Right lobe of liver (tissue), 6 donors: ENCODE measurements around the gene ANKS6. TPM values are rescaled to one million over a fixed set of nuclear protein-coding genes. Genes with fewer than 3 reads are reported as not detected.

Source experiments
- ATAC-seq, 4 donors: fragments of 200-7000 bp; cut with Tn5 transposase; one replicate each; pipeline ENCODE4 v1.9.1; 2020; ENCODE audit warnings: mild to moderate bottlenecking in 4 of 4, moderate library complexity in 4 of 4
- DNase-seq, 3 donors: peaks; one replicate each; pipeline ENCODE4 v3.0.0-alpha.2; 2020
- H3K27ac ChIP-seq, 3 donors: fragments of 200-600 bp; one replicate each; pipeline ENCODE4 v1.8.0; 2022
- H3K27me3 ChIP-seq, 2 donors: fragments of 200-600 bp; one replicate each; pipeline ENCODE4 v1.8.0; 2022
- H3K36me3 ChIP-seq, 4 donors: fragments of 200-600 bp; sonication (generic) in 1 of 4; one replicate each; pipeline versions ENCODE4 v1.5.1 to v1.8.0; 2017 to 2022; ENCODE audit warnings: control low read depth in 1 of 4
- H3K4me1 ChIP-seq, 4 donors: fragments of 200-600 bp; sonication (generic) in 1 of 4; one replicate each; pipeline versions ENCODE4 v1.5.1 to v1.8.0; 2017 to 2022; ENCODE audit warnings: control low read depth in 1 of 4
- H3K4me3 ChIP-seq, 3 donors: fragments of 200-600 bp; one replicate each; pipeline ENCODE4 v1.8.0; 2022
- H3K9me3 ChIP-seq, 4 donors: fragments of 200-600 bp; sonication (generic) in 1 of 4; one replicate each; pipeline versions ENCODE4 v1.5.1 to v1.8.0; 2017 to 2022; ENCODE audit warnings: control low read depth in 1 of 4
- CTCF ChIP-seq, 4 donors: fragments of 200-600 bp in 3 of 4; fragments of 450-650 bp in 1 of 4; IDR thresholded peaks; one replicate each; pipeline versions ENCODE4 v1.5.1 to v1.8.0; 2016 to 2022; ENCODE audit warnings: antibody characterized with exemption in 4 of 4, mild to moderate bottlenecking in 2 of 4
- POLR2A ChIP-seq: fragments of 450-650 bp; IDR thresholded peaks from one replicate; pipeline ENCODE4 v1.6.1; 2017; ENCODE audit warnings: antibody characterized with exemption, mild to moderate bottlenecking
- WGBS: methylation state at CpG from one replicate; pipeline ENCODE4 v1.1.6; 2018; ENCODE audit warnings: low coverage, low lambda C conversion rate; ENCODE audit not compliant: insufficient coverage; ENCODE audit errors: missing lambda C conversion rate; 5-methylcytosine and 5-hydroxymethylcytosine counted together
- intact Hi-C, 2 donors: fragments of 100-400 bp; cut with DNase I; formaldehyde crosslinking; loops; one replicate each; pipeline versions ENCODE4 v1.11.2 to v1.14.1; 2022
- total RNA-seq, 6 experiments: library from RNA; depleted of rRNA in 2 of 6; stranded (reverse); fragments of >200 nt in 2 of 6; fragmentation: NEBNext Ultra II Directional in 3 of 6; extraction: Animal tissue kit (Norgen Biotek cat#: 25700) in 3 of 6; gene quantifications; one replicate each; pipeline versions ENCODE4 v1.1.0 to v1.2.4, GENCODE V29; 2016 to 2023
- donor health status: DM: no; HTN: yes; CAD: no.
- donor health status: DM: no; HTN: no; CAD: no.
- donor health status: DM: no; HTN: no; CAD: no.
- donor health status: DM: no; HTN: yes; CAD: no.
- donor health status: DM: no; HTN: yes; CAD: no.

Gene ANKS6
- total RNA-seq, 6 experiments from 2014 or later, result 3.7 to 7.9 (median 4.7) TPM

GRCh38 chr9:98829766-98830165 lies 33.4 kb upstream of the ANKS6 start:
- no peak for DNase-seq
- Histone ChIP-seq H3K4me3 (no peak overlapping the region), H3K9me3 (no peaks in the 10 kb centered on the region), H3K27me3 (no peaks in the 10 kb centered on the region), H3K27ac (no peak overlapping the region), H3K36me3 (no peaks in the 10 kb centered on the region), H3K4me1 (no peaks in the 10 kb centered on the region)
- TF ChIP-seq CTCF (IDR thresholded peaks at IDR 0.05), result no peak
- no peak for TF ChIP-seq POLR2A
- no peak for ATAC-seq
- WGBS, result 48% methylated on average over 5 of the region's 5 CpGs
- intact Hi-C loops, result no loop called here

- Histone ChIP-seq H3K27me3 (no peaks in the 10 kb centered on the region), H3K4me3 (no peak overlapping the region), H3K27ac (no peak overlapping the region), H3K4me1 (no peaks in the 10 kb centered on the region), H3K9me3 (no peaks in the 10 kb centered on the region), H3K36me3 (no peaks in the 10 kb centered on the region)
- intact Hi-C loops, result no loop called here
- no peak for ATAC-seq
- TF ChIP-seq POLR2A (no peak), CTCF (IDR thresholded peaks at IDR 0.05) (no peak)
- DNase-seq, result no peak
- 90% methylated on average over 2 of the region's 20 CpGs for WGBS
Observed at GRCh38 chr9:98826716-98827115, 30.4 kb upstream of the ANKS6 start.

GRCh38 chr9:98825414-98825813 lies 29.1 kb upstream of the ANKS6 start:
- TF ChIP-seq POLR2A (no peak), CTCF (IDR thresholded peaks at IDR 0.05) (no peak)
- DNase-seq (no peak), ATAC-seq (no peak)
- intact Hi-C loops, result no loop called here
- H3K27me3 ChIP-seq, result no peaks in the 10 kb centered on the region
- H3K9me3 ChIP-seq, result no peaks in the 10 kb centered on the region
- WGBS, result 77% methylated on average over 3 of the region's 3 CpGs
- no peaks in the 10 kb centered on the region for H3K36me3 ChIP-seq
- H3K27ac ChIP-seq, result no peak overlapping the region
- H3K4me1 ChIP-seq, result no peaks in the 10 kb centered on the region
- H3K4me3 ChIP-seq, result no peak overlapping the region

- DNase-seq (no peak), ATAC-seq (no peak)
- H3K27me3 ChIP-seq, result no peaks in the 10 kb centered on the region
- WGBS, result no CpG with 5 or more reads among the region's 3 CpGs
- no peaks in the 10 kb centered on the region for H3K9me3 ChIP-seq
- no peak overlapping the region for H3K27ac ChIP-seq
- no peak for TF ChIP-seq POLR2A
- no peak overlapping the region for H3K4me3 ChIP-seq
- H3K4me1 ChIP-seq, result no peaks in the 10 kb centered on the region
- no peaks in the 10 kb centered on the region for H3K36me3 ChIP-seq
- intact Hi-C loops, result no loop called here
Observed at GRCh38 chr9:98823666-98824334, 27.4 kb upstream of the ANKS6 start.

DNA sequence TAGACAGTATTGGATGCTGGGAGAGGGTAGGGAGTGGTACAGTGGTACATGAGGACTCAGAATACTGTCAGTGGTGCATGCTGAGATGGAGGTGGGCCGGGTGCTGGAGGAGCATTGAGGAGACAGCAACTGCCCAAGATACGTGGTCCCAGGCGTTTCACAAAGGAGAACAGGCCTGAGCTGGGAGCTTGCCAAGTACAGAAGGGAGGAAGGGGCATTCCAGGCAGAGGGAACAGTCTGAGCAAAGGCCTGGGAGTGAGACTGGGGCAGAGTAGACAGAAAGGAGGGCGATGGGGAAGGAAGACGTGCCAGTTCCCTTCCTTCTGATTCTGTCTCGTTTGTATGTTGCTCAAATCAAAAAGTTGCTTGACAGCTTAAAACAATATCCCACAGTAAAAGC lies 26.3 kb upstream of the ANKS6 start:
- intact Hi-C loops, result no loop called here
- no peaks in the 10 kb centered on the region for H3K4me1 ChIP-seq
- H3K9me3 ChIP-seq, result no peaks in the 10 kb centered on the region
- no peaks in the 10 kb centered on the region for H3K36me3 ChIP-seq
- DNase-seq, result no peak
- no peaks in the 10 kb centered on the region for H3K27me3 ChIP-seq
- 77% methylated on average over 6 of the region's 6 CpGs for WGBS
- no peak overlapping the region for H3K4me3 ChIP-seq
- no peak for ATAC-seq
- no peak overlapping the region for H3K27ac ChIP-seq
- TF ChIP-seq CTCF (IDR thresholded peaks at IDR 0.05), result no peak
- no peak for TF ChIP-seq POLR2A
